Stimulated activated CD4-positive, alpha-beta T cell treated with anti-CD3 and anti-CD28 coated beads, Interleukin-2, amount 100 ng/mL, for 4 hours (primary cell): Measurements from ENCODE around the gene COL23A1.
A peak's percentile ranks its signal among the peaks of the same experiment; 100 is the strongest.
"Not testable (repeated sequence)": the region's sequence is repeated elsewhere in the genome, so short reads cannot be mapped to it uniquely, and the experiment has no call there.

Experiments
- DNase-seq: peaks from one replicate; pipeline ENCODE4 v3.0.0-alpha.2; 2020; ENCODE audit warnings: low read depth

The COL23A1 gene

DNA sequence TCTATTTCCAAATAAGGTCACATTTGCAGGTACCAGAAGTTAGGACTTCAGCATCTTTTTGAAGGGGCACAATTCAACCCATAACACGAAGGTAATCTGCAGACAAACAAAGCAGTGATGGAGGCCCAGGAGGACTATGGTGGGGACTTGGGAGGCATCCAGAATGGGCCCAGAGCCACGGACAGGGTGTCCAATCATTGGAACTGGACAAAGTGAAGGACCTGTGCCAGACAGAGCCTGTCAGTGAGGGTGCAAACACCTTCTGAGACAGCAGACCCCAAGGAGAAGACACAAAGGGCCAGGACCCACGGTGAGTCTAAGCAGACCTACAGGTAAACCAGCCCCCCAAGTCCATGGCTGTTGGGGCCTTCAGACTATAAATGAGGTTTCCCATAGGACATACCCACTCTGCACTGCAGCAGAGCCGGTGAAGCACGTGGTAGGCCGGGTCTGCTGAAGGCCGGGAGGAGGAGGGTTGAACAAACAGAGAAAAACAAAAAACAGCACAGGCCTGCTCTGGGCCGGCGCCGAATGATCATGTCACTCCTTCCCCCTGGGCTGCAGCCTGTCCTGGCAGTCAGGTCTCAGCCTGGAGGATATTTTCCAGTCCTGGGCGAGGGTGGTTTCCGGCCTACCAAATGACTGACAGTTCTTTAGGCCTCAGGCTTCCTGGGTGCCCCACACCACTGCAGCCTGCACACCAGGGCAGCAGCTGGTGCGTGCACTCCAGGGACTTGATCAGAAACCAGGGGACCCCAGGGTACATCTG lies 84.4 kb downstream of the COL23A1 start:
- DNase-seq = no peak

- no peak for DNase-seq
Measured at GRCh38 chr5:178504340-178504960, 85.7 kb downstream of the COL23A1 start.

- DNase-seq = no peak
Measured at GRCh38 chr5:178502401-178503100, 87.6 kb downstream of the COL23A1 start.

DNA sequence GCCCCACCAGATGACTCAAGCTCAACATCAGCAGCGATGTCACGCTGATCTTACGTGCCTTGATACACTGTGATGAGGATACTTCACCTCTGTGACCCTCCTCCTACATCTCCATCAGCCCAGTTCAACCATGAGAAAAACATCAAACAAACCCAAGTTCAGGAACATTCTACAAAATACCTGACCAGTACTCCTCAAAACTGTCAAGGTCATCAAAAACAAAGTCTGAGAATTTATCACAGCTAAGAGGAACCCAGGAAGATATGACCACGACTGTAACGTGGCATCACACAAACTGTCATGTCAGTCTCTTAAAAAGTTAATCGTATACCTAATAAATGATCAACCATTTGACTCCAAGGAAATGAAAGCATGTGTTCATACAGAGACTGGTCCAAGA lies 90.8 kb downstream of the COL23A1 start:
- DNase-seq = no peak

- no peak for DNase-seq
Measured at GRCh38 chr5:178496642-178497041, 93.6 kb downstream of the COL23A1 start.

GRCh38 chr5:178496214-178496613 lies 94.0 kb downstream of the COL23A1 start:
- no peak for DNase-seq

- DNase-seq = no peak
Measured at GRCh38 chr5:178495706-178496105, 94.5 kb downstream of the COL23A1 start.

GRCh38 chr5:178492278-178492677 lies 97.9 kb downstream of the COL23A1 start:
- DNase-seq = no peak

DNA sequence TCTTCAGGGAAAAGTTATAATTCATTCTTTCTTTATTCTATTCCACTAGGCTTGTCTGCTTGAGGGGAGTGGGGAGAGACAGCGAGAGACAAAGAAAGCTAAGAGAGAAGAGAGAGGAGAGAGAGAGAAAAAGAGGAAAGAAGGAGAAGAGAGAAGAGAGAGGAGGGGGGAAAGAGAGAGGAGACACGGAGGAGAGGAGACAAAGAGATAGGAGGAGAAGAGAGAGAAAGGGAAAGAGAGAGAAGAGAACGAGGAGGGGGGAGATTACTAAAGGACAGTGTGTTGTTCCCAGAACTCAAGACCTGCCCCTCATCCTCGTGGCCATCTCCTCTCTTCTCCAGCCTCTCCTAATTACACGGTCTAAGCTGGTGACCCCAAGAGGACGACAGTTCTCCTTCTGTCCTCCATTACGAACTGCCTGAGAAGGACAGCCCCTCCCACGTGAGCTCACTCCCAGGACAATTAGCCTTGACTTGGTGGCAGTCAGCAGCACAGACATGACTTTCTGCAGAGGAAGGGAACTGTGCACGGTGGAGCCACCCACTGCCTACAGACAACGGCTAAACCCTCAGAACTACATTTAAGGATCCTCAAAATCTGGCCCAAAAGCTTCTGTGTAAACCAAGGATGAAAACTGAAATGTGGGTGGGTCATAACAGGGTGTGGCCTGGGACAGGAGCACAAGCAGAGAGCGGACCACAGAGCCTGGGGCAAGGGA lies 99.1 kb downstream of the COL23A1 start:
- DNase-seq = no peak

- no peak for DNase-seq
Measured at GRCh38 chr5:178489271-178489976, 100.8 kb downstream of the COL23A1 start.

DNA sequence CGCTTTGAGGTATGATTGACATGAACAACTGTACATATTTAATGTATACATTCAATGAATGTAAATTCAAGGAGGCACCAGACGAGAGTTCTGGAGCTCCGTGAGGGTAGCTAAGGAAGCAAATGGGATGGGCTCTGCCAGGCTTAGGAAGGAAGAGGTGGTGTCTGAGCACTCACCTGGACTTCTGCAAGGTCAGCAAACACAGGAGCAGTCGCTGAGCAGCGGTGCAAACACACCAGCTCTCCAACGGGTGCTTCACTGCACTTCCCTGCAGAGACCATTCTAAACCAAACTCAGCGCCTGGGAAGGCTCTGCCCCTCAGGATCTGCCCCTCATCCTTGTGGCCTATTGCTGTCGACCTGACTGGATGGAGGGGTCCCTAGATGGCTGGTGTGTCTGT lies 101.5 kb downstream of the COL23A1 start:
- DNase-seq = no peak

GRCh38 chr5:178487911-178488600 lies 102.1 kb downstream of the COL23A1 start:
- DNase-seq = no peak

- not testable (repeated sequence) for DNase-seq
Measured at GRCh38 chr5:178486878-178487512, 103.2 kb downstream of the COL23A1 start.

DNA sequence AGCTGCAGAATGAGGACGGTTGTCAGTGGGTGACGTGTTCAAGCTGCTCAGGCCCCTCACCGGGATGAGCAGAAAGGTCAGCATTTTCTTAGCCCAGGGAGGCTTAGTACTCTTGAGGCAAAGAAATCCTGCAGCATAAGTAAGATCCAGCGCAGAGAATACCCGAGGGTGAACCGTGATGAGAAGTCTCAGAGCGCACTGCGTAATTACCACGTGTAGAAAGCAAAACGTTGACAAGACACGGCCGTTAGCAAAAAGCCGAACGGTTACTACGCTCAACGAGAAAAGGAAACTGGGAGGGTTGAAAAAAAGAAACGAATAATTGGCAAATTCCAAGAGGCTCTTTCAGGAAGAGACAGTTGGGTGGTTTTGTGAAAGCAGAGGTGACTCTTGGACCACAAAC lies 104.0 kb downstream of the COL23A1 start:
- DNase-seq = no peak

GRCh38 chr5:178483620-178484019 lies 106.6 kb downstream of the COL23A1 start:
- DNase-seq = peak; percentile 53

- no peak for DNase-seq
Measured at GRCh38 chr5:178479261-178479660, 110.9 kb downstream of the COL23A1 start.

DNA sequence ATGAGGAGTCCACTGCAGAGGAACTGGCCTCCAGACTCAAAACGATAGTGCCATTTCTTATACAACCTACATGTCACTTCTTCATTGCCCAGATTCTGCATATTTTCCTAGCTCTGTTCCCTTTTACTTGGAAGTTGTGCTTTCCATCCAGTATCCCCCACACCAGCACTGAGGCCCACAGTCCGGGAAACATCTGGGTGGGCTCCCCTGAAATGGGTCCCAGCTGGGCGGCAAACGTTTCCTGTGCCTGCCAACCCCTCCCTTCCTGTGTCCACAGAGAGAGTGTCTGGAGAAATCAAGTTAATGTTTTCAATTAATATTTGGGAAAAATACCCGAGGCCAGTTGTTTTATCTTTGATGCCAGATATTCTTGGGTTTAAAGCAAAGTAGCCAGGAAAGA lies 111.8 kb downstream of the COL23A1 start:
- no peak for DNase-seq

- no peak for DNase-seq
Measured at GRCh38 chr5:178477802-178478201, 112.4 kb downstream of the COL23A1 start.

DNA sequence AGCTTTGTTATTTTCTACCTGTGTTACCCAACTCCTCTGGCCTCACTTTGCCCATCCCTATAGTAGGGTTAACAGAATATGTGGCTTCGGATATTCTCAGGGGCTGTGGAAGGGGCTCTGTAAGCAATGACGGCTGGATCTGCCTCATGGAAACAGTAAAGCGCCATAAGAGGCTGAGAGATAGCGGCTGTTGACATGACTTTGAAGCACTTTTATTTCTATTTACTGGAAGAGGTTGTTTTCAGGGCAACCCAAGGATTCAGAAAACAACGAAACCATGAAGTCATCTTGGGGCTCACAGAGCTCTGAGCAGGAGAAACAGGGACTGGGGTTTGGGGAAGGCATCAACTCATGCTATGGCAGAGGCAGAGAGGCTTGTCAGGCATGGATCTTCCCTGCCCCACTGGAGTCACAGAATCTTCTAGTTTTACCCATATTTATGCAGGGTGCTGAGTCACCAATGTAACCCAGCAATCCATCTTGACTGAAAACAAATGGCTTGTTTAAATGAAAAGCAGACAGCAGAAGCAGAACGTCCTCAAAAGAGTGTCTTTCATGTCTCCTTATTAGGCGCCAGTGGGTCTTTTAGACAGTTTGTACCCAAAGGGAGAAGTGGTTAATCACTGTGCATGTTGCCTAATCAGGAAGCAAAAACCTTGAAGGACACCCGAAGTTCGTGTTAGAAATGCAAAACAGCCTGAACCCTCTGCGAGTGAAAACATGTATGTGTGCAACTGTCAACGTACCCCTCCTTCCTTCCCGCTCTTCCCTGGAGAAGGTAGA lies 113.0 kb downstream of the COL23A1 start:
- DNase-seq = no peak

DNA sequence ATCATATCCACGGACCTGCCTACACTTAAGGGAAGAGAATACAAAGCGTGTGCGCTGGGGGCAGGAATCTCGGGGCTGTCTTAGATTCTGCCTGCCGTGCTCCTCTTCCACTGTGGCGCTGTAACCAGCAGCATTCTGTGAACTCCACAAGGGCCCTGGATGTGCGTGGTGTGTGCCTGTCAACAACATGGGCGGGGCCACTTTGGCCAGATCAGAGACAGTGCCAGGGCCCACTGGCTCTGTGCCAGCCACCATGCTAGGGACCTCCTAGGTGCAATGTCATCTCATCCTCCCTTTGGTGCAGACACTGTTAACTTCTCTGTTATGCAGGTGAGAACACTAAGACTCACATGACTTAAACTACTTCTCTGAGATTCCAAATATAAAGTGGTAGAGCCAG lies 113.7 kb downstream of the COL23A1 start:
- DNase-seq = no peak
